ENCODE measurements around the gene GRID2. TPM values are rescaled to one million over a fixed set of nuclear protein-coding genes. Genes with fewer than 3 reads are reported as not detected.

The GRID2 gene
- total and polyA plus RNA-seq, 10 of the 15 experiments (the other 5 are each of a cell fraction or from before 2014, with no cell fraction given) = not detected

DNA sequence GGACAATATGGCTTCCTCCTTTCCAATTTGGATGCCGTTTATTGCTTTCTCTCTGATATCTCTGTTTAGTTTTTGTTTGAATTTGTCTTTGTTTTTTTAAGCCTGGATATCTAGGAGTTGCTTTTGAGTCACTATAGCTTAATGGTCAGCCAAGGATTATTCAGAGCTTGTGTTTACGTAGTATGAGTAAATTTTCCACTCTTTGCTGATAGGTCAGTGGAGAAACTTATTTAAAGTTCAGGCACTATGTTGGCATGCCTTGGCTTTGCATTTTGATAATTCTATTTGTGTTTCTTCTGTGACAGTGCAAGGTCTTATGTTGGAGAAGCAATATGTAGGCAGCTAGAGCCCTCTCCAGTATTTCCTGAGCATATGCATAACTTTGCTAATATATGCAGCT is 315.2 kb downstream of the GRID2 start (continued):
- TF ChIP-seq, protein P1, sequence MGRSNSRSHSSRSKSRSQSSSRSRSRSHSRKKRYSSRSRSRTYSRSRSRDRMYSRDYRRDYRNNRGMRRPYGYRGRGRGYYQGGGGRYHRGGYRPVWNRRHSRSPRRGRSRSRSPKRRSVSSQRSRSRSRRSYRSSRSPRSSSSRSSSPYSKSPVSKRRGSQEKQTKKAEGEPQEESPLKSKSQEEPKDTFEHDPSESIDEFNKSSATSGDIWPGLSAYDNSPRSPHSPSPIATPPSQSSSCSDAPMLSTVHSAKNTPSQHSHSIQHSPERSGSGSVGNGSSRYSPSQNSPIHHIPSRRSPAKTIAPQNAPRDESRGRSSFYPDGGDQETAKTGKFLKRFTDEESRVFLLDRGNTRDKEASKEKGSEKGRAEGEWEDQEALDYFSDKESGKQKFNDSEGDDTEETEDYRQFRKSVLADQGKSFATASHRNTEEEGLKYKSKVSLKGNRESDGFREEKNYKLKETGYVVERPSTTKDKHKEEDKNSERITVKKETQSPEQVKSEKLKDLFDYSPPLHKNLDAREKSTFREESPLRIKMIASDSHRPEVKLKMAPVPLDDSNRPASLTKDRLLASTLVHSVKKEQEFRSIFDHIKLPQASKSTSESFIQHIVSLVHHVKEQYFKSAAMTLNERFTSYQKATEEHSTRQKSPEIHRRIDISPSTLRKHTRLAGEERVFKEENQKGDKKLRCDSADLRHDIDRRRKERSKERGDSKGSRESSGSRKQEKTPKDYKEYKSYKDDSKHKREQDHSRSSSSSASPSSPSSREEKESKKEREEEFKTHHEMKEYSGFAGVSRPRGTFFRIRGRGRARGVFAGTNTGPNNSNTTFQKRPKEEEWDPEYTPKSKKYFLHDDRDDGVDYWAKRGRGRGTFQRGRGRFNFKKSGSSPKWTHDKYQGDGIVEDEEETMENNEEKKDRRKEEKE (IDR thresholded peaks at IDR 0.05) = no peak
- TF ChIP-seq, protein P2, sequence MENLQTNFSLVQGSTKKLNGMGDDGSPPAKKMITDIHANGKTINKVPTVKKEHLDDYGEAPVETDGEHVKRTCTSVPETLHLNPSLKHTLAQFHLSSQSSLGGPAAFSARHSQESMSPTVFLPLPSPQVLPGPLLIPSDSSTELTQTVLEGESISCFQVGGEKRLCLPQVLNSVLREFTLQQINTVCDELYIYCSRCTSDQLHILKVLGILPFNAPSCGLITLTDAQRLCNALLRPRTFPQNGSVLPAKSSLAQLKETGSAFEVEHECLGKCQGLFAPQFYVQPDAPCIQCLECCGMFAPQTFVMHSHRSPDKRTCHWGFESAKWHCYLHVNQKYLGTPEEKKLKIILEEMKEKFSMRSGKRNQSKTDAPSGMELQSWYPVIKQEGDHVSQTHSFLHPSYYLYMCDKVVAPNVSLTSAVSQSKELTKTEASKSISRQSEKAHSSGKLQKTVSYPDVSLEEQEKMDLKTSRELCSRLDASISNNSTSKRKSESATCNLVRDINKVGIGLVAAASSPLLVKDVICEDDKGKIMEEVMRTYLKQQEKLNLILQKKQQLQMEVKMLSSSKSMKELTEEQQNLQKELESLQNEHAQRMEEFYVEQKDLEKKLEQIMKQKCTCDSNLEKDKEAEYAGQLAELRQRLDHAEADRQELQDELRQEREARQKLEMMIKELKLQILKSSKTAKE (IDR thresholded peaks at IDR 0.05; ENCODE audit: low read depth, poor library complexity, severe bottlenecking) = no peak
- TF ChIP-seq, protein P3, sequence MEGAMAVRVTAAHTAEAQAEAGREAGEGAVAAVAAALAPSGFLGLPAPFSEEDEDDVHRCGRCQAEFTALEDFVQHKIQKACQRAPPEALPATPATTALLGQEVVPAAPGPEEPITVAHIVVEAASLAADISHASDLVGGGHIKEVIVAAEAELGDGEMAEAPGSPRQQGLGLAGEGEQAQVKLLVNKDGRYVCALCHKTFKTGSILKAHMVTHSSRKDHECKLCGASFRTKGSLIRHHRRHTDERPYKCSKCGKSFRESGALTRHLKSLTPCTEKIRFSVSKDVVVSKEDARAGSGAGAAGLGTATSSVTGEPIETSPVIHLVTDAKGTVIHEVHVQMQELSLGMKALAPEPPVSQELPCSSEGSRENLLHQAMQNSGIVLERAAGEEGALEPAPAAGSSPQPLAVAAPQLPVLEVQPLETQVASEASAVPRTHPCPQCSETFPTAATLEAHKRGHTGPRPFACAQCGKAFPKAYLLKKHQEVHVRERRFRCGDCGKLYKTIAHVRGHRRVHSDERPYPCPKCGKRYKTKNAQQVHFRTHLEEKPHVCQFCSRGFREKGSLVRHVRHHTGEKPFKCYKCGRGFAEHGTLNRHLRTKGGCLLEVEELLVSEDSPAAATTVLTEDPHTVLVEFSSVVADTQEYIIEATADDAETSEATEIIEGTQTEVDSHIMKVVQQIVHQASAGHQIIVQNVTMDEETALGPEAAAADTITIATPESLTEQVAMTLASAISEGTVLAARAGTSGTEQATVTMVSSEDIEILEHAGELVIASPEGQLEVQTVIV (IDR thresholded peaks at IDR 0.05; ENCODE audit: borderline replicate concordance, partially characterized antibody) = no peak

DNA sequence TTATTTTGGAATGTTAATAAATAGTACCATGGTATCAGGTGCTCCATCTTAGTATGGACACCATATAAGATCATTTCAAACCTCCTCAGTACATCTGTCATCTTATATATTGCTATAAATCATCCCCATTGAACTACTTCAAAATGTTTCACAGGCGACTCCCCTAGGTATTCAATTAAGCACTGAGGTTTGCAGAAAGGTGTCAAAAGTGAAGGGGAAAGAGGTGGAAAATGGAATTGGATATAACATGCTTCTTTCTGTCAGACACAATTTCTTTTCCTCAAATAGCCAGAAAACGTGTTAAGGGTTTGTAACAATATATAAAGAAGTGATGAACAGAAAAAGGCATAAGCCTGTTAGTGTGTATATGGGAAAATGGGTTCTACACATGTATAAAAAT is 325.5 kb downstream of the GRID2 start:
- intact Hi-C loops (cut with micrococcal nuclease; ENCODE audit: unreplicated experiment) (no loop called here), in situ Hi-C loops (cut with MboI) (no loop called here)
- ChIA-PET RAD21 (ENCODE audit: unreplicated experiment) (no interaction called here), CTCF (no interaction called here), SMC1A (ENCODE audit: uncharacterized antibody, unreplicated experiment) (interaction anchor here (0.6 kb wide), 1 partner anchor 42 kb away, joined by 4 read pairs; no protein-coding TSS in a partner anchor), POLR2A (no interaction called here)
- BruUV-seq (replicated peaks) = no TSS peak
- H2AFZ ChIP-seq (ENCODE audit: control insufficient read depth, low read depth, low read length) = no peak overlapping the region
- no peaks in the 10 kb centered on the region for H3K9me3 ChIP-seq (replicated peaks; ENCODE audit: control insufficient read depth, insufficient read depth, low read length)
- ATAC-seq (no peak), DNase-seq (ENCODE audit: low read depth, low spot score) (no peak), FAIRE-seq (no peak)
- H3K79me2 ChIP-seq (ENCODE audit: control insufficient read depth, insufficient read depth, low read length) = no peaks in the 10 kb centered on the region
- H3K4me3 ChIP-seq = no peak overlapping the region
- no peaks in the 10 kb centered on the region for H3K4me1 ChIP-seq (ENCODE audit: control insufficient read depth, insufficient read depth, low read length)
- no peaks in the 10 kb centered on the region for H4K20me1 ChIP-seq (ENCODE audit: control insufficient read depth, insufficient read depth)
- H3K36me3 ChIP-seq (ENCODE audit: control insufficient read depth in 2 of 2, insufficient read depth in 2 of 2, low read length in 1 of 2) = no peaks in the 10 kb centered on the region
- no peak overlapping the region for H3K27ac ChIP-seq (ENCODE audit: control insufficient read depth, insufficient read depth)
- whole genome bisulfite sequencing (ENCODE audit: insufficient coverage, insufficient replicate concordance, low lambda C conversion rate, missing lambda C conversion rate) = 0% methylated on average over 2 of the region's 2 CpGs
- H3K9ac ChIP-seq (ENCODE audit: control insufficient read depth, insufficient read depth, low read length) = no peak overlapping the region
- H3K4me2 ChIP-seq (ENCODE audit: control insufficient read depth, insufficient read depth) = no peak overlapping the region
- no peaks in the 10 kb centered on the region for H3K27me3 ChIP-seq (replicated peaks in 1 of 2; ENCODE audit: control insufficient read depth in 2 of 2, insufficient read depth in 2 of 2, low read length in 1 of 2)
- TF ChIP-seq SMARCA5 (IDR thresholded peaks at IDR 0.05) (no peak), BMI1 (IDR thresholded peaks at IDR 0.05; ENCODE audit: borderline replicate concordance) (no peak), ZSCAN29 (IDR thresholded peaks at IDR 0.05) (no peak), SMAD5 (IDR thresholded peaks at IDR 0.05; ENCODE audit: low read depth) (no peak), POU2F2 (IDR thresholded peaks at IDR 0.05; ENCODE audit: borderline replicate concordance, low read depth, low read length) (no peak), BRCA1 (IDR thresholded peaks at IDR 0.05; ENCODE audit: low read depth, low read length) (no peak), KAT2A (conservative IDR thresholded peaks at IDR 0.05; ENCODE audit: control insufficient read depth, low read depth, low read length) (no peak), ZNF207 (IDR thresholded peaks at IDR 0.05; ENCODE audit: borderline replicate concordance) (no peak), CHD4 (IDR thresholded peaks at IDR 0.05) (no peak), GATAD2B (conservative IDR thresholded peaks at IDR 0.05; ENCODE audit: low read depth) (no peak), ZBED1 (IDR thresholded peaks at IDR 0.05; ENCODE audit: borderline replicate concordance) (no peak), CREB1 (IDR thresholded peaks at IDR 0.05; ENCODE audit: low read depth) (no peak)
- TF ChIP-seq, protein P4, sequence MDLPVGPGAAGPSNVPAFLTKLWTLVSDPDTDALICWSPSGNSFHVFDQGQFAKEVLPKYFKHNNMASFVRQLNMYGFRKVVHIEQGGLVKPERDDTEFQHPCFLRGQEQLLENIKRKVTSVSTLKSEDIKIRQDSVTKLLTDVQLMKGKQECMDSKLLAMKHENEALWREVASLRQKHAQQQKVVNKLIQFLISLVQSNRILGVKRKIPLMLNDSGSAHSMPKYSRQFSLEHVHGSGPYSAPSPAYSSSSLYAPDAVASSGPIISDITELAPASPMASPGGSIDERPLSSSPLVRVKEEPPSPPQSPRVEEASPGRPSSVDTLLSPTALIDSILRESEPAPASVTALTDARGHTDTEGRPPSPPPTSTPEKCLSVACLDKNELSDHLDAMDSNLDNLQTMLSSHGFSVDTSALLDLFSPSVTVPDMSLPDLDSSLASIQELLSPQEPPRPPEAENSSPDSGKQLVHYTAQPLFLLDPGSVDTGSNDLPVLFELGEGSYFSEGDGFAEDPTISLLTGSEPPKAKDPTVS (IDR thresholded peaks at IDR 0.05; ENCODE audit: low read depth, low read length) = no peak

All from GM12878 (cell line).